Stimulated activated CD4-positive, alpha-beta T cell treated with anti-CD3 and anti-CD28 coated beads, Interleukin-4, amount 100 ng/mL, for 4 hours (primary cell): ENCODE data around the gene UBQLNL.

Experiments
- DNase-seq, 2 experiments: peaks; one replicate each; pipeline ENCODE4 v3.0.0-alpha.2; 2020

UBQLNL gene

GRCh38 chr11:5507177-5507932 lies 9.1 kb downstream of the UBQLNL start:
- no peak for DNase-seq

- DNase-seq: no peak
These were observed 11.0 kb downstream of the UBQLNL start for GRCh38 chr11:5505363-5506048.

- DNase-seq: no peak
These were observed 12.0 kb downstream of the UBQLNL start for GRCh38 chr11:5504403-5504921.

GRCh38 chr11:5500393-5500801 lies 16.1 kb downstream of the UBQLNL start:
- DNase-seq: no peak

- no peak for DNase-seq
These were observed 16.8 kb downstream of the UBQLNL start for GRCh38 chr11:5499671-5500070.

GRCh38 chr11:5489576-5490357 lies 26.7 kb downstream of the UBQLNL start:
- DNase-seq: no peak

- no peak for DNase-seq
These were observed 27.6 kb downstream of the UBQLNL start for GRCh38 chr11:5488798-5489399.

- no peak for DNase-seq
These were observed 28.1 kb downstream of the UBQLNL start, which contains the start of gene OR52D1 for GRCh38 chr11:5488385-5488784. OR52D1 (plus strand) TSS chr11:5488685; CDS start chr11:5488707, 22 bp downstream.

- no peak for DNase-seq
These were observed 30.1 kb downstream of the UBQLNL start for GRCh38 chr11:5486421-5486820.

- no peak for DNase-seq
These were observed 30.5 kb downstream of the UBQLNL start for GRCh38 chr11:5486003-5486402.

GRCh38 chr11:5476186-5476819 lies 40.2 kb downstream of the UBQLNL start:
- peak; percentile 16 to 17 for DNase-seq

- DNase-seq: no peak
These were observed 42.6 kb downstream of the UBQLNL start for GRCh38 chr11:5473921-5474320.

GRCh38 chr11:5467527-5467926 lies 49.0 kb downstream of the UBQLNL start:
- DNase-seq: no peak
